H1 (cell line): Measurements from ENCODE around the gene TNFRSF14. TPM values are rescaled to one million over a fixed set of nuclear protein-coding genes. Genes with fewer than 3 reads are reported as not detected.

Source experiments
- EP300 ChIP-seq, 2 experiments: IDR thresholded peaks; 1 replicate in 1 of 2; 2 replicates in 1 of 2; pipeline ENCODE4 v1.6.1; 2011 to 2012; ENCODE audit warnings: low read depth in 2 of 2, low read length in 2 of 2, mild to moderate bottlenecking in 2 of 2, borderline replicate concordance in 1 of 2, inconsistent platforms in 1 of 2, moderate library complexity in 1 of 2
- GABPA ChIP-seq: IDR thresholded peaks from 2 replicates; pipeline ENCODE4 v1.6.1; 2011; ENCODE audit warnings: mild to moderate bottlenecking, low read length, moderate library complexity, borderline replicate concordance; ENCODE audit not compliant: insufficient read depth
- RBBP5 ChIP-seq: IDR thresholded peaks from 2 replicates; pipeline ENCODE4 v1.7.1; 2012; ENCODE audit warnings: low read depth, mild to moderate bottlenecking, inconsistent platforms, low read length, moderate library complexity, borderline replicate concordance
- RNF2 ChIP-seq: fragments of 200-900, 300-1000 bp; sonication (generic); IDR thresholded peaks from 2 replicates; pipeline ENCODE4 v1.7.1; 2016; ENCODE audit warnings: borderline replicate concordance, low read depth, mild to moderate bottlenecking, antibody characterized with exemption, low read length; ENCODE audit not compliant: poor library complexity, severe bottlenecking; ENCODE audit errors: missing control alignments
- RXRA ChIP-seq: IDR thresholded peaks from 2 replicates; pipeline ENCODE4 v1.6.1; 2011; ENCODE audit warnings: low read depth, mild to moderate bottlenecking, low read length, moderate library complexity; ENCODE audit not compliant: insufficient read depth
- SIN3A ChIP-seq, 2 experiments: IDR thresholded peaks in 1 of 2; conservative IDR thresholded peaks in 1 of 2; 2 replicates each; pipeline ENCODE4 v1.6.1; 2011 to 2012; ENCODE audit warnings: low read length in 2 of 2, improper control_type of control experiment in 1 of 2, low read depth in 1 of 2, mild to moderate bottlenecking in 1 of 2
- SP2 ChIP-seq: IDR thresholded peaks from 2 replicates; pipeline ENCODE4 v1.6.1; 2012; ENCODE audit warnings: mild to moderate bottlenecking, low read length, inconsistent platforms
- SUZ12 ChIP-seq: fragments of 200-600 bp; sonication (generic); IDR thresholded peaks from 2 replicates; pipeline ENCODE4 v1.6.1; 2012; ENCODE audit warnings: mild to moderate bottlenecking, inconsistent platforms, low read length, moderate library complexity, mixed read lengths
- polyA plus RNA-seq, 7 experiments: library from polyadenylated mRNA; depleted of rRNA in 3 of 7; stranded (reverse) in 5 of 7; unstranded in 2 of 7; fragments of >200 nt in 5 of 7; fragments of 200-250 nt in 2 of 7; gene quantifications; 1 replicate in 5 of 7; 2 replicates in 1 of 7; 4 replicates in 1 of 7; pipeline versions ENCODE4 v1.2.1 to v1.2.3, GENCODE V29; 2011 to 2013; ENCODE audit warnings: missing spikeins in 2 of 7, mixed read lengths in 2 of 7
- total RNA-seq: library from RNA; stranded (reverse); fragmentation: NEBNext Ultra II Directional; extraction: Animal tissue kit (Norgen Biotek cat#: 25700); gene quantifications from 2 replicates; pipeline ENCODE4 v1.2.1, GENCODE V29; 2021
- TF ChIP-seq, protein P1 (sequence below): IDR thresholded peaks from 2 replicates; pipeline ENCODE4 v1.6.1; 2012; ENCODE audit warnings: inconsistent platforms

Gene TNFRSF14
- total and polyA plus RNA-seq, 2 of the 8 experiments (the other 6 are each of a cell fraction or from before 2014, with no cell fraction given) = 0.36 to 0.50 TPM

DNA sequence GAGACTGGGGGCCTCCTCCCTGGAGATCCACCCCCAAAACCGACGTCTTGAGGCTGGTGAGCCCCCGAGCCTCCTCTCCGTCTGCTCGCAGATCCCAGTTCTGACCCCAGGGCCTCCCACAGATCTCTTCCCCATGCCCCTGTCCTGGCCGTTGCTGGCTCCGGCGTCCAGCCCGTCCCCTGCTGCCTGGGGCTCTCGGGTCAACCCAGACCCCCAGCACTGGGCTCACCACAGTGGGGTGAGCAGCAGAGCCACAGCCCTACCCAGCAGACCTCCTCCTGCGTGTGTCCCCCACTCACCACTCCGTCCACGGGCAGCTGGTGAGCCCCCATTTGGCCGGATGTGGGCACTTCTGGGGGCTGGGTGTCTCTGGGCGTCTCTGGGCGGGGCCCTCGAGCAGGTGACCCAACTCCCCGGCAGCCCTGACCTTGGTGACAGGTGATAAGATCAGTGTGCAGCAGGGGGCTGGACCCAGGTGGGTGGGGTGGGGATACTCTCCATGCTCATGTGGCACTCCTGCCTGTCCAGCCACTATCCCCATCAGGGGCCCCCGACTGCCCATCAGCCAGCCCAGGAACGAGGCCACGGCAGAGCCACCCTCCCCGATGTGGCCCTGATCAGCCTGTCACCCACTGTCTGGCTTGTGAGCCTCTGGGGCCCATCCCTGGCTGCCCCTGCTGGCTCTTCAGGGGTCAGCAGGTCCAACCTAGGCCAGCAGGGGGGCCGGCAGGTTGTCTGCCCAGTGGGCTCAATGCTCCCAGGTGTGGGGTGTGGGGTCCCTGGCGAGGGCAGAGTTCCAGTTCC lies 709 bp downstream of the TNFRSF14 start (continued):
- TF ChIP-seq SIN3A (conservative IDR thresholded peaks at IDR 0.05 in 1 of 2, IDR thresholded peaks at IDR 0.05 in 1 of 2; ENCODE audit: low read depth in 1 of 2, low read length in 2 of 2) (no peak), RXRA (no peak), GABPA (no peak), SP2 (no peak), RBBP5 (no peak), EP300 (IDR thresholded peaks at IDR 0.05; ENCODE audit: borderline replicate concordance in 1 of 2, low read depth in 2 of 2, low read length in 2 of 2) (no peak), SUZ12 (no peak), RNF2 (no peak)
- TF ChIP-seq, protein P1, sequence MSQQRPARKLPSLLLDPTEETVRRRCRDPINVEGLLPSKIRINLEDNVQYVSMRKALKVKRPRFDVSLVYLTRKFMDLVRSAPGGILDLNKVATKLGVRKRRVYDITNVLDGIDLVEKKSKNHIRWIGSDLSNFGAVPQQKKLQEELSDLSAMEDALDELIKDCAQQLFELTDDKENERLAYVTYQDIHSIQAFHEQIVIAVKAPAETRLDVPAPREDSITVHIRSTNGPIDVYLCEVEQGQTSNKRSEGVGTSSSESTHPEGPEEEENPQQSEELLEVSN = no peak
